Glutamatergic neuron (in vitro differentiated cells): ENCODE results near the gene LYVE1. TPM values are rescaled to one million over a fixed set of nuclear protein-coding genes. Genes with fewer than 3 reads are reported as not detected.

Experiments used
- DNase-seq: peaks from one replicate; pipeline ENCODE4 v3.0.0; 2022
- H3K27ac Mint-ChIP-seq: one replicate; pipeline ENCODE4 v1.8.0; 2020; ENCODE audit warnings: mild to moderate bottlenecking, mixed read lengths, inconsistent platforms; ENCODE audit not compliant: unreplicated experiment
- H3K27me3 Mint-ChIP-seq: one replicate; pipeline ENCODE4 v1.8.0; 2020; ENCODE audit warnings: mild to moderate bottlenecking, moderate library complexity, mixed read lengths, inconsistent platforms; ENCODE audit not compliant: unreplicated experiment
- H3K36me3 Mint-ChIP-seq: one replicate; pipeline ENCODE4 v1.8.0; 2020; ENCODE audit warnings: mild to moderate bottlenecking, mixed read lengths, inconsistent platforms; ENCODE audit not compliant: unreplicated experiment
- H3K4me1 Mint-ChIP-seq: one replicate; pipeline ENCODE4 v1.8.0; 2020; ENCODE audit warnings: mild to moderate bottlenecking, low read depth, mixed read lengths, inconsistent platforms; ENCODE audit not compliant: unreplicated experiment
- H3K4me3 Mint-ChIP-seq: one replicate; pipeline ENCODE4 v1.8.0; 2020; ENCODE audit warnings: mild to moderate bottlenecking, mixed read lengths, inconsistent platforms; ENCODE audit not compliant: unreplicated experiment
- H3K9me3 Mint-ChIP-seq: one replicate; pipeline ENCODE4 v1.8.0; 2020; ENCODE audit warnings: mild to moderate bottlenecking, moderate library complexity, mixed read lengths, inconsistent platforms; ENCODE audit not compliant: unreplicated experiment
- total RNA-seq: library from RNA; stranded (reverse); fragmentation: NEBNext Ultra II Directional; extraction: Animal tissue kit (Norgen Biotek cat#: 25700); gene quantifications from one replicate; pipeline ENCODE4 v1.2.1, GENCODE V29; 2021; ENCODE audit not compliant: unreplicated experiment
- TF ChIP-seq, protein P1 (sequence below): fragments of 200-600 bp; sonication (generic); IDR thresholded peaks from one replicate; pipeline ENCODE4 v1.5.0; 2021; ENCODE audit not compliant: partially characterized antibody, unreplicated experiment

The LYVE1 gene
- total RNA-seq, 1 donor from 2014 or later, result not detected

DNA sequence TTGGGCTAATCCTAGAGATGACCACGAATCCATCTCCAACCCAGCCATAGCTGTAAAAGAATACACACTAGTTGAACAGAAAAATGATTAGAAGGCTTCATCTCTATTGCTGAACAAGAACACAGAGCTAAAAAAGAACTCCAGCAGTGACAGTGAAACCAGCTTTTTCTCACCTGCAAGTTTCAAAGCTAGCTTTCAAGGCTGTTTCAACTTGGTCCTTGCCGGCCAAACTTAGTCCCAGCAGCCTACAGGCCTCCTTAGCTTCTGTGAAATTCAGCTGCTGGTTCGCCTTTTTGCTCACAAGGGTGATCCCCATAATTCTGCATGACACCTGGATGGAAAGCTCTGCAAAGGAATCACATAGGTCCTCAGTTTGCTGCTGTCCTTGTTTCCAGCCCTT, 4.4 kb downstream of the LYVE1 start:
- Mint-ChIP-seq H3K36me3 (no peaks in the 10 kb centered on the region), H3K4me3 (no peak overlapping the region), H3K9me3 (no peaks in the 10 kb centered on the region), H3K27ac (no peak overlapping the region), H3K4me1 (no peaks in the 10 kb centered on the region), H3K27me3 (peaks cover 2% of the 10 kb centered on the region)
- no peak for DNase-seq
- TF ChIP-seq, protein P1, sequence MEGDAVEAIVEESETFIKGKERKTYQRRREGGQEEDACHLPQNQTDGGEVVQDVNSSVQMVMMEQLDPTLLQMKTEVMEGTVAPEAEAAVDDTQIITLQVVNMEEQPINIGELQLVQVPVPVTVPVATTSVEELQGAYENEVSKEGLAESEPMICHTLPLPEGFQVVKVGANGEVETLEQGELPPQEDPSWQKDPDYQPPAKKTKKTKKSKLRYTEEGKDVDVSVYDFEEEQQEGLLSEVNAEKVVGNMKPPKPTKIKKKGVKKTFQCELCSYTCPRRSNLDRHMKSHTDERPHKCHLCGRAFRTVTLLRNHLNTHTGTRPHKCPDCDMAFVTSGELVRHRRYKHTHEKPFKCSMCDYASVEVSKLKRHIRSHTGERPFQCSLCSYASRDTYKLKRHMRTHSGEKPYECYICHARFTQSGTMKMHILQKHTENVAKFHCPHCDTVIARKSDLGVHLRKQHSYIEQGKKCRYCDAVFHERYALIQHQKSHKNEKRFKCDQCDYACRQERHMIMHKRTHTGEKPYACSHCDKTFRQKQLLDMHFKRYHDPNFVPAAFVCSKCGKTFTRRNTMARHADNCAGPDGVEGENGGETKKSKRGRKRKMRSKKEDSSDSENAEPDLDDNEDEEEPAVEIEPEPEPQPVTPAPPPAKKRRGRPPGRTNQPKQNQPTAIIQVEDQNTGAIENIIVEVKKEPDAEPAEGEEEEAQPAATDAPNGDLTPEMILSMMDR, result no peak

DNA sequence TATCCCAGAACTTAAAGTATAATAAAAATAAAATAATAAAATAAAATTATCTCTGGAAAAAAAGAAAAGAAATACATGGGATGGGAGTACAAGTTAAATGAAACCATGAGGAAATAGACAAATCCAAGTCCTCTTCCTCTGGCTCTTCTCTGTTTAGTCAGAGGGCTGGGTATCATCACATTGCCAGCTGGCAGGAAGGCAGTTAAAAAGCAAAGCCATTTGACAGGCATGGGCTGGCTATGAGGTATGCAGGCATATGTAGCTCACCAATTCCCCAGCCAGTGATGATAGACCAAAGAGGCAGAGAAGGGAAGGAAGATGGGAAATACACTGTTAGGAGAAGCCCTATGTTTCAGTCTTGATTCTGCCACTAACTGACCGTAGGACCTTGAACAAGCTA, 6.5 kb downstream of the LYVE1 start:
- Mint-ChIP-seq H3K36me3 (no peaks in the 10 kb centered on the region), H3K4me1 (no peaks in the 10 kb centered on the region), H3K27me3 (peaks cover 4% of the 10 kb centered on the region)

DNA sequence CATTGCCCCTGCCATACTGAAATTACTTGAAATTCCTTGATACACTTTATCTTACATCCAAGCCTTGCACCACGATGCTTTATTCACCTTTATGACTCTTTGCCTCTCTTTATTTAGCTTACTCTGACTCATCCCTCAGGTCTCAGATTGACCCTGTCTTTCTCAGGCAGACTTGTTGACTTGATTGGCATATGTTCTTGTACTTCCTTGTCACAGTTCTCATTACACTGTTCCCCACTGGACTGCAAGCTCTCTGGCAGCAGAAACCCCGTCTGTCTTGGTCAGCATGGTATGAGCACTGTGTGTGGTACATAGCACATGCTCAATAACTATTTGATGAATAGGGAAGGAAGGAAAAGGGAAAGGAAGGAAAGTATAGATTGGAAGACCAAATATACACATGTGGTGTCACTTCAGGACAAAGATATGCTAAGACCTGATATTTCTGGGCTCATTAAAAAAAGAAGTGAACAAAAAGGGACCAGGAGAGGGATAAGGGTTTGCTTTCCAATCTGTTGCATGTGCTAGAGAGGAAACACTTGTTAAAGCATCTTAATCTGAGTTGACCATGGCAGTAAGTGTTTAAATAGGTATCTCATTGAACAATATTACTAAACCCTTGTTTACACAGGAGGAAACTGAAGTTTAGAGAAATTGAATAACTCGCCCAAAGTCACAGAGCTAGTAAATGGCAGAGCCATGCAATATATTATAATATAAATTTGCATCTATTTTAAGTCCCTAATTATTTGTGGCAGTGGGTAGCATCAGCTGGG, 7.2 kb downstream of the LYVE1 start:
- H3K4me1 Mint-ChIP-seq, result no peaks in the 10 kb centered on the region
- H3K4me3 Mint-ChIP-seq, result no peak overlapping the region
- TF ChIP-seq, protein P1, result no peak
- H3K36me3 Mint-ChIP-seq, result no peaks in the 10 kb centered on the region
- DNase-seq, result no peak
- H3K27me3 Mint-ChIP-seq, result peaks cover 4% of the 10 kb centered on the region
- no peaks in the 10 kb centered on the region for H3K9me3 Mint-ChIP-seq
- H3K27ac Mint-ChIP-seq, result no peak overlapping the region

More for the DNA sequence above, 6.5 kb downstream of the LYVE1 start:
- DNase-seq, result no peak
- Mint-ChIP-seq H3K4me3 (no peak overlapping the region), H3K27ac (no peak overlapping the region), H3K9me3 (no peaks in the 10 kb centered on the region)
- TF ChIP-seq, protein P1, result no peak

DNA sequence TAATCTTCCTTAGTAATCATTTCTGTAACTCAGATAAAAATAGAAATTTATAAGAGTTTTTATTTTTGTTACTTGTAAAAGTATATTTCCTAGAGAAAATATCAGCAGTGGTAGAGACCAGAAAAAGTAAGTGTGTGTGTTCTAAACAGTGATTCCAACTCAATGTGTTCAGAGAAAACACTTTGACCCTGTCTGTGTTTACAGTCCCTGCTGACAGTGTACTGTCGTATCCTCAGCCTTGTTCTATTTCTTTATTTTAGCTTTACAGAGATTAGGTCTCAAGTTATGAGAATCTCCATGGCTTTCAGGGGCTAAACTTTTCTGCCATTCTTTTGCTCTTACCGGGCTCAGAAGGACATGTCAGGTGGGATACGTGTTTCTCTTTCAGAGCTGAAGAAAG, 10.2 kb downstream of the LYVE1 start:
- Mint-ChIP-seq H3K9me3 (no peaks in the 10 kb centered on the region), H3K27ac (no peak overlapping the region), H3K36me3 (no peaks in the 10 kb centered on the region), H3K4me3 (no peak overlapping the region), H3K4me1 (no peaks in the 10 kb centered on the region), H3K27me3 (peaks cover 4% of the 10 kb centered on the region)
- TF ChIP-seq, protein P1, result no peak
- no peak for DNase-seq

DNA sequence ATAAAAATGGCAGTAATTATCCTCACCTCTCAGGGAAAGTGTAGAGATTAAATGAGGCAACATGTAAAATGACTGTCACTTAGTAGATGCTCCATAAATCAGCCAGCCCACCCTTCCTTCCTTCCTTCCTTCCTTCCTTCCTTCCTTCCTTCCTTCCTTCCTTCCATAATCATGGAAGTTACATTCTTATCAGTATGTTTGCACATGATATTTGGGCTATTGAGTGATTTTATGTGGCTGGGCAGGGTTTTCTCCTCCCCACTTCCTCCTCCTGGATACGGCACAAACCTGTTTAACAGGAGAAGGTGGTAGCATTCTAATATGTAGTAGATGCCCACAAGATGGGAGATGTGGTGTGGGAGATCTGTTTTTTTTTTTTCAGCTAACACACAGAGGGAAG, 11.9 kb downstream of the LYVE1 start:
- Mint-ChIP-seq H3K27me3 (peaks cover 4% of the 10 kb centered on the region), H3K36me3 (peaks cover under 1% of the 10 kb centered on the region), H3K27ac (no peak overlapping the region), H3K4me1 (no peaks in the 10 kb centered on the region), H3K4me3 (no peak overlapping the region), H3K9me3 (no peaks in the 10 kb centered on the region)
- no peak for DNase-seq
- TF ChIP-seq, protein P1, result no peak
